HEK293 (cell line): ENCODE data around the gene LRFN4.

ENCODE experiments used
- CTCF ChIA-PET: fragments of 350-600 bp; formaldehyde crosslinking; extraction: SDS; loops from one replicate; lab custom pipeline; 2021; ENCODE audit warnings: antibody characterized with exemption; lab: Yijun Ruan, JAX
- POLR2A ChIA-PET: fragments of 300-600 bp; formaldehyde crosslinking; extraction: SDS; loops from one replicate; lab custom pipeline; 2020; ENCODE audit warnings: antibody characterized with exemption, inconsistent platforms; lab: Yijun Ruan, JAX
- H3K27ac ChIP-seq: fragments of 200-500 bp; sonication (Bioruptor generic); 2 replicates; pipeline ENCODE4 v1.5.1; 2014; ENCODE audit warnings: low read depth, low read length, control low read depth, inconsistent platforms; ENCODE audit errors: extremely low read depth
- H3K36me3 ChIP-seq, 2 experiments: fragments of 200-500 bp in 1 of 2; sonication (Bioruptor generic) in 1 of 2; 1 replicate in 1 of 2; 2 replicates in 1 of 2; pipeline ENCODE4 v1.5.1; 2014 to 2017; ENCODE audit warnings: inconsistent platforms in 2 of 2, low read length in 2 of 2; ENCODE audit not compliant: control insufficient read depth in 2 of 2, insufficient read depth in 1 of 2
- H3K4me1 ChIP-seq: fragments of 200-500 bp; sonication (Bioruptor generic); 2 replicates; pipeline ENCODE4 v1.5.1; 2014; ENCODE audit warnings: mild to moderate bottlenecking, low read length, inconsistent platforms; ENCODE audit not compliant: control insufficient read depth, insufficient read depth
- H3K4me3 ChIP-seq: 2 replicates; pipeline ENCODE4 v1.5.1; 2011; ENCODE audit warnings: low read depth, mild to moderate bottlenecking, control low read depth, low read length, moderate library complexity
- H3K9me3 ChIP-seq: fragments of 200-500 bp; sonication (Bioruptor generic); 2 replicates; pipeline ENCODE4 v1.5.1; 2014; ENCODE audit warnings: low read depth, low read length, inconsistent platforms; ENCODE audit not compliant: control insufficient read depth, insufficient read depth
- BCL11B ChIP-seq: fragments of 450-650 bp; formaldehyde crosslinking; IDR thresholded peaks from 2 replicates; pipeline ENCODE4 v1.5.1; 2016; ENCODE audit warnings: low read depth, missing biosample characterization, missing genetic modification characterization
- PRDM1 ChIP-seq: fragments of 450-650 bp; formaldehyde crosslinking; IDR thresholded peaks from 2 replicates; pipeline ENCODE4; 2016; ENCODE audit warnings: missing biosample characterization, missing genetic modification characterization
- SP3 ChIP-seq: fragments of 450-650 bp; formaldehyde crosslinking; IDR thresholded peaks from 2 replicates; pipeline ENCODE4 v1.5.1; 2016; ENCODE audit warnings: missing biosample characterization, missing genetic modification characterization
- YY2 ChIP-seq: fragments of 450-650 bp; formaldehyde crosslinking; IDR thresholded peaks from 2 replicates; pipeline ENCODE4 v1.5.1; 2016; ENCODE audit warnings: missing biosample characterization, missing genetic modification characterization
- ZBTB6 ChIP-seq: fragments of 450-650 bp; formaldehyde crosslinking; IDR thresholded peaks from 2 replicates; pipeline ENCODE4 v1.5.1; 2017; ENCODE audit warnings: missing biosample characterization, missing genetic modification characterization
- ZNF133 ChIP-seq: fragments of 450-650 bp; formaldehyde crosslinking; IDR thresholded peaks from 2 replicates; pipeline ENCODE4 v1.5.1; 2016; ENCODE audit warnings: missing biosample characterization, missing genetic modification characterization
- ZNF146 ChIP-seq: fragments of 450-650 bp; formaldehyde crosslinking; IDR thresholded peaks from 2 replicates; pipeline ENCODE4 v1.5.1; 2016; ENCODE audit warnings: missing biosample characterization, missing genetic modification characterization
- ZNF175 ChIP-seq: fragments of 450-650 bp; formaldehyde crosslinking; IDR thresholded peaks from 2 replicates; pipeline ENCODE4 v1.5.1; 2016; ENCODE audit warnings: missing biosample characterization, missing genetic modification characterization
- ZNF37A ChIP-seq: fragments of 450-650 bp; IDR thresholded peaks from 2 replicates; pipeline ENCODE4 v1.5.1; 2018; ENCODE audit warnings: missing biosample characterization, missing genetic modification characterization
- ZNF571 ChIP-seq: fragments of 450-650 bp; formaldehyde crosslinking; IDR thresholded peaks from 2 replicates; pipeline ENCODE4 v1.5.0; 2017; ENCODE audit warnings: missing biosample characterization, missing genetic modification characterization
- ZNF624 ChIP-seq: fragments of 450-650 bp; formaldehyde crosslinking; IDR thresholded peaks from 2 replicates; pipeline ENCODE4 v1.5.1; 2017; ENCODE audit warnings: missing biosample characterization, missing genetic modification characterization
- TF ChIP-seq, protein P1 (sequence below): fragments of 450-650 bp; formaldehyde crosslinking; IDR thresholded peaks from 2 replicates; pipeline ENCODE4 v1.5.1; 2016; ENCODE audit warnings: missing biosample characterization, missing genetic modification characterization
- TF ChIP-seq, protein P2 (sequence below): fragments of 450-650 bp; formaldehyde crosslinking; IDR thresholded peaks from 2 replicates; pipeline ENCODE4 v1.5.1; 2016; ENCODE audit warnings: missing biosample characterization, missing genetic modification characterization
- TF ChIP-seq, protein P3 (sequence below): fragments of 450-650 bp; formaldehyde crosslinking; IDR thresholded peaks from 2 replicates; pipeline ENCODE4 v1.5.1; 2016; ENCODE audit warnings: missing biosample characterization, missing genetic modification characterization

The LRFN4 gene

GRCh38 chr11:66909181-66909580 is 52.3 kb downstream of the LRFN4 start:
- no peaks in the 10 kb centered on the region for H3K36me3 ChIP-seq
- H3K9me3 ChIP-seq, result no peaks in the 10 kb centered on the region
- ChIA-PET POLR2A (interaction anchor here (0.6 kb wide), 1 partner anchor 249 kb away, joined by 4 read pairs; no protein-coding TSS in a partner anchor), CTCF (interaction anchor here (0.6 to 0.7 kb wide), 2 partner anchors 9 to 24 kb away, joined by 3 read pairs; no protein-coding TSS in a partner anchor)
- H3K27ac ChIP-seq, result no peak overlapping the region
- no peak overlapping the region for H3K4me3 ChIP-seq
- no peaks in the 10 kb centered on the region; the same call in 1 of the 2 replicates for H3K4me1 ChIP-seq
- TF ChIP-seq, protein P1, sequence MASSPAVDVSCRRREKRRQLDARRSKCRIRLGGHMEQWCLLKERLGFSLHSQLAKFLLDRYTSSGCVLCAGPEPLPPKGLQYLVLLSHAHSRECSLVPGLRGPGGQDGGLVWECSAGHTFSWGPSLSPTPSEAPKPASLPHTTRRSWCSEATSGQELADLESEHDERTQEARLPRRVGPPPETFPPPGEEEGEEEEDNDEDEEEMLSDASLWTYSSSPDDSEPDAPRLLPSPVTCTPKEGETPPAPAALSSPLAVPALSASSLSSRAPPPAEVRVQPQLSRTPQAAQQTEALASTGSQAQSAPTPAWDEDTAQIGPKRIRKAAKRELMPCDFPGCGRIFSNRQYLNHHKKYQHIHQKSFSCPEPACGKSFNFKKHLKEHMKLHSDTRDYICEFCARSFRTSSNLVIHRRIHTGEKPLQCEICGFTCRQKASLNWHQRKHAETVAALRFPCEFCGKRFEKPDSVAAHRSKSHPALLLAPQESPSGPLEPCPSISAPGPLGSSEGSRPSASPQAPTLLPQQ (tag by site-specific recombination), result no peak
- no peak for TF ChIP-seq ZNF37A (tag by site-specific recombination)
- no peak for TF ChIP-seq BCL11B
- TF ChIP-seq YY2 (tag by site-specific recombination), result no peak
- TF ChIP-seq ZNF175 (tag by site-specific recombination), result no peak
- TF ChIP-seq ZBTB6 (tag by site-specific recombination), result no peak
- TF ChIP-seq ZNF146 (tag by site-specific recombination), result no peak
- TF ChIP-seq ZNF624 (tag by site-specific recombination), result no peak
- TF ChIP-seq PRDM1 (tag by site-specific recombination), result no peak

DNA sequence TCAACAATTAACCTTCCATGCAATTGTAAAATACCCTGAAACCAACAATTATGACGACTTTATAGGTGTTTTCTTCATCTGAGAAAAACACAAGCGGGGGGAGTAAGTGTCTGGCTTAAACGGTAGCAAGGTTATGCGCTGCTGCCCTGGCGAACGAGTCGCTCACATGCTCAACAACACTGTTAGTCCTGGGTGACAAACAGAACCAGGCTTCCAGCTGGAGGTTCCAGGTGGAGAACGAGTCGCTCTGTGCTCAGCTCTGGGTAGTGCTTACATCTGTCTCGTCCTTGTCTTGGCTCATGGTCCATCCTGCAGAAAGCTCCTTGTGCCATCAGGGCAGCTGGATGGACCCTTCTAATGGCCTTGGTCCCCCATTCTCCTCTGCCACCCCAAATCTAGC is 53.2 kb downstream of the LRFN4 start:
- Histone ChIP-seq H3K27ac (no peak overlapping the region), H3K4me1 (no peaks in the 10 kb centered on the region; the same call in 1 of the 2 replicates), H3K4me3 (no peak overlapping the region), H3K36me3 (no peaks in the 10 kb centered on the region), H3K9me3 (no peaks in the 10 kb centered on the region)
- TF ChIP-seq ZNF133 (tag by site-specific recombination) (no peak), ZNF571 (tag by site-specific recombination) (no peak), SP3 (tag by site-specific recombination) (no peak)
- TF ChIP-seq, protein P2, sequence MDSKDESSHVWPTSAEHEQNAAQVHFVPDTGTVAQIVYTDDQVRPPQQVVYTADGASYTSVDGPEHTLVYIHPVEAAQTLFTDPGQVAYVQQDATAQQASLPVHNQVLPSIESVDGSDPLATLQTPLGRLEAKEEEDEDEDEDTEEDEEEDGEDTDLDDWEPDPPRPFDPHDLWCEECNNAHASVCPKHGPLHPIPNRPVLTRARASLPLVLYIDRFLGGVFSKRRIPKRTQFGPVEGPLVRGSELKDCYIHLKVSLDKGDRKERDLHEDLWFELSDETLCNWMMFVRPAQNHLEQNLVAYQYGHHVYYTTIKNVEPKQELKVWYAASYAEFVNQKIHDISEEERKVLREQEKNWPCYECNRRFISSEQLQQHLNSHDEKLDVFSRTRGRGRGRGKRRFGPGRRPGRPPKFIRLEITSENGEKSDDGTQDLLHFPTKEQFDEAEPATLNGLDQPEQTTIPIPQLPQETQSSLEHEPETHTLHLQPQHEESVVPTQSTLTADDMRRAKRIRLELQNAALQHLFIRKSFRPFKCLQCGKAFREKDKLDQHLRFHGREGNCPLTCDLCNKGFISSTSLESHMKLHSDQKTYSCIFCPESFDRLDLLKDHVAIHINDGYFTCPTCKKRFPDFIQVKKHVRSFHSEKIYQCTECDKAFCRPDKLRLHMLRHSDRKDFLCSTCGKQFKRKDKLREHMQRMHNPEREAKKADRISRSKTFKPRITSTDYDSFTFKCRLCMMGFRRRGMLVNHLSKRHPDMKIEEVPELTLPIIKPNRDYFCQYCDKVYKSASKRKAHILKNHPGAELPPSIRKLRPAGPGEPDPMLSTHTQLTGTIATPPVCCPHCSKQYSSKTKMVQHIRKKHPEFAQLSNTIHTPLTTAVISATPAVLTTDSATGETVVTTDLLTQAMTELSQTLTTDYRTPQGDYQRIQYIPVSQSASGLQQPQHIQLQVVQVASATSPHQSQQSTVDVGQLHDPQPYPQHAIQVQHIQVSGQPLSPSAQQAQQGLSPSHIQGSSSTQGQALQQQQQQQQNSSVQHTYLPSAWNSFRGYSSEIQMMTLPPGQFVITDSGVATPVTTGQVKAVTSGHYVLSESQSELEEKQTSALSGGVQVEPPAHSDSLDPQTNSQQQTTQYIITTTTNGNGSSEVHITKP (tag by site-specific recombination), result no peak
- TF ChIP-seq, protein P3, sequence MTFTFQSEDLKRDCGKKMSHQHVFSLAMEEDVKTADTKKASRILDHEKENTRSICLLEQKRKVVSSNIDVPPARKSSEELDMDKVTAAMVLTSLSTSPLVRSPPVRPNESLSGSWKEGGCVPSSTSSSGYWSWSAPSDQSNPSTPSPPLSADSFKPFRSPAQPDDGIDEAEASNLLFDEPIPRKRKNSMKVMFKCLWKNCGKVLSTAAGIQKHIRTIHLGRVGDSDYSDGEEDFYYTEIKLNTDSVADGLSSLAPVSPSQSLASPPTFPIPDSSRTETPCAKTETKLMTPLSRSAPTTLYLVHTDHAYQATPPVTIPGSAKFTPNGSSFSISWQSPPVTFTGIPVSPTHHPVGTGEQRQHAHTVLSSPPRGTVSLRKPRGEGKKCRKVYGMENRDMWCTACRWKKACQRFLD (tag by site-specific recombination), result no peak
- ChIA-PET CTCF (no interaction called here), POLR2A (interaction anchor here (0.6 kb wide), 1 partner anchor 248 kb away, joined by 4 read pairs; no protein-coding TSS in a partner anchor)
